DMS153 treated with DMSO at 0.1 percent for 48 hours (cell line): ENCODE data around the gene RPL36A.

Experiments used
- DNase-seq: peaks from one replicate; lab custom pipeline; 2025; ENCODE audit not compliant: unreplicated experiment; lab: John Stamatoyannopoulos, UW

The RPL36A gene

DNA sequence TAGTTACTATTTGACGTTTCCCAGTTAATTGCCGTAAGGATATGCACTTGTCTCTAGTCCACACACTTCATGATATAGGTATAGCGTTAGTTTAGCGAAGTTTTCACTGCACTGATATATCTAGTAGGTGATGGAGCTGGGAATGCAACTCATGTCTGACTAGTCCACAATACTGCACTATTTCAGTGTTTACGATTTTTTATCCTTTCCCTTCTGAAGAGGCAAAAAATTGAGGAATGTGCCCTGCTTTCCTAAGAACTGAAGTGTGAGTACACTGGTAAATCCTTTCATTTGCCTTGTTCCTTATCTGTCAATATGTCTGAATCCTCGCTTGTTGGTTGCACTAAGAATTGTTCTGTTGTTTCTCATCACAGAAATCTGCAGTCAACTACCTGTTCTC is 1.0 kb downstream of the RPL36A start:
- no peak for DNase-seq

DNA sequence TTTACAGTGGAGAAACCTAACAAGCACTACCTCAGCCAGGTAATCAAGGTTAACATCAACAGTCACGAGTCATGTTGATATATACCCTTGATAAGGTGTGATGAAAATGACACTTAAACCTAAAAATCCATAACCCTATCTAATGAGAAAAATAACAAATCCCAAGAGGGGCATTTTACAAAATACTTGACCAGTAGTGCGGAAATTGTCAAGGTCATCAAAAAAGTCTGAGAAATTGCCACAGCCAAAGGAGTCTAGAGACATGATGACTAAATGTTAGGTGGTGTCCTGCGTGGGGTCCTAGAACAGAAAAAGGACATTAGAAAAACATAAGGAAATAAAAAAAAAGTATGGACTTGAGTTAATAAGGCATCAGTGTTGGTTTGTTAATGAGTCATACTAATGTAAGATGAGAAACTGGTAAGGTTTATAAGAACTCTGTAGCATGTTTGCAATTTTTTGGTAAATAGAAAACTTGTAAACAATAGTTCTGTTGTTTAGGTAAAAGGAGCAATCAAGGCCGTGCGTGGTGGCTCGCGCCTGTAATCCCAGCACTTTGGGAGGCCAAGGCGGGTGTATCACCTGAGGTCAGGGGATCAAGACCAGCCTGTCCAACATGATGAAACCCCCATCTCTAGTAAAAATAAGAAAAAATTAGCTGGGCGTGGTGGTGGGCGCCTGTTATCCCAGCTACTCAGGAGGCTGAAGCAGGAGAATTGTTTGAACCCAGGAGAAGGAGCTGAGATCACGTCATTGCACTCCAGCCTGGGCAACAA is 2.9 kb downstream of the RPL36A start:
- DNase-seq = no peak

DNA sequence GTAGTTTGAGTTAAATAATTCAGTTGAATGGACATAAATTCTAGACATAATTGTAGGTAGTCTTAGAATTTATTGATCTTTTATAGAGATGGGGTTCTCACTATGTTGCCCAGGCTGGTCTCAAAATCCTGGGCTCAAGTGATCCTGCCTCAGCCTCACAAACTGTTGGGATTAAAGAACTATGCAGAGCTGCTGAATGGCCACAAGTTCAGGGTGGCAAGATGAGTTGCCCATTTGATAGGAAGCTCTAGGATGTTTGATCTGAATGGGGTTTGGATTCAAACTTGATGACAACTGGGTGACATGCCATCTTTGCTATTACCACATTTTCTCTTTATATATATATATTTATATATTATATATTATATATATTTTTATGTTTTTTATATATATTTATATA is 3.6 kb downstream of the RPL36A start:
- DNase-seq = no peak

DNA sequence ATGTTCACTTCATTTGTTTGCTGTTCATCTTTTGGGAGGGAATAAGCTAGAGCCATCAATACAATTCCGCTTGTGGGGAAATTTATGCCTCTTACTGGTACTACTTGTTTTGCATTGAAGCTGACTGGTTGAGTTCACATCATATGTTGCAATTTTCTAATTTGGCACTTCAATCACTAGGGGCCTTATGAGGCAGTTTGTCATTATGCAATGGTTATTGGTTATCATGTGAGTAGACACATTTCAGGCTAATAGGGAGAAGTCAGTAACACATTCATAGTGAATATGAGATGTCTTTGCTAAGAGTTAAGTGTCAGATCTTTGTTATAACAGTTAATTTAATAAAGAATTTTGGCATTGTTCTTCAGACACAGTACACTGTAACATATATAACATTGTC is 5.0 kb downstream of the RPL36A start:
- no peak for DNase-seq

DNA sequence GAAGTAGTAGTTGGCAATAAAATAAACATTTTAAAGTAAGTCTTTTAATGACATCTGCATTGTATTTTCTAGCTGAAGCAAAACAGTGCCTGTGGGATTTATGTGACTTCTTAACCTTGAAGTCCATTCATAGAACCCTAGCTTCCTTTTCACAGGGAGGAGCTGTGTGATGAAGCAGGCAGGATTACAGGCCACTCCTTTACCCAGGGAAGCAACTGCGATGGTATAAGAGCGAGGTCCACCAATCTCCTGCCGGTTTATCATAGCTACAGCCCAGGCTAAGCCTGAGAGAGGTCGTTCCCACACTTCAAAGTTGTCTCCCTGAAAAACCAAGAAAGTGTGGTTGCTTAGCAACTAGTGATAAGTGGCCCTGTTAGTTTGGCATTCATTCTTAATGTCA is 7.0 kb downstream of the RPL36A start:
- no peak for DNase-seq

DNA sequence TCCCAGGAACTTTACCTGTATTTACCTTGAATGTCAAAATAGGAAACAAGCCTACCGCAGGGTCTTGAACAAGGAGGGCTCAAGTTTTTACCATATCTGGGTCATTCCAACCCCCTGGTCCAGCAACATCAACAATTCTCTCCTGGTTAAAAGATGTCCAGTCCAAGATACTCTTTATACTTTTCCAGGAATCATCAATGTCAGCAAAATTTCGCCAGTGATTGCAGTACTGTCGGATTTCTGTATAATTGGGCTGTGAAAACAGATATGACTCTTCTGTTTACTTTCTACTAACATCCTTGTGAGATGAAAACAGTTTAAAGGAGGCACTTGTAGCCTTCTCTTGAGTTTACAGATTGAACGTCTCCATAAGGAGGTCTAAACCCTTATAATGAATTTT is 7.9 kb downstream of the RPL36A start:
- DNase-seq = no peak

DNA sequence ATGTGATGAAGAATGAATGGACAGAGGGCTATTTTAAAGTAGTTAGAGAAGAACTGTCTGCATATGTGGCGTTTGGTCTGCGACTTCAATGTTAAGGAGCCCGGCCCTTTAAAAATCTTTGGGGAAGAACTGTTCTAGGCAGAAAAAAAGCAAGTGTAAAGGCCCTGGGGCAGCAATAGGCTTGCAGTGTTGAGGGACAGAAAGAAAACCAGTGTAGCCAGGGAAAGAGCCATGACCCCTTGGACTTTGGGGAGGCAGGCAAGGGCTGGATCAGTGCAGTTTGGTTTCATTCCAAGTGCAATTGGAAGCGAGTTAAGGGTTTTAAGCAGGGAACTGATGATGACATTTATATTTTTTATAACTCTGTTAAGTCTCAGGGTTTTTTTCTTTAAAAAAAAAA is 9.0 kb downstream of the RPL36A start:
- DNase-seq = no peak

DNA sequence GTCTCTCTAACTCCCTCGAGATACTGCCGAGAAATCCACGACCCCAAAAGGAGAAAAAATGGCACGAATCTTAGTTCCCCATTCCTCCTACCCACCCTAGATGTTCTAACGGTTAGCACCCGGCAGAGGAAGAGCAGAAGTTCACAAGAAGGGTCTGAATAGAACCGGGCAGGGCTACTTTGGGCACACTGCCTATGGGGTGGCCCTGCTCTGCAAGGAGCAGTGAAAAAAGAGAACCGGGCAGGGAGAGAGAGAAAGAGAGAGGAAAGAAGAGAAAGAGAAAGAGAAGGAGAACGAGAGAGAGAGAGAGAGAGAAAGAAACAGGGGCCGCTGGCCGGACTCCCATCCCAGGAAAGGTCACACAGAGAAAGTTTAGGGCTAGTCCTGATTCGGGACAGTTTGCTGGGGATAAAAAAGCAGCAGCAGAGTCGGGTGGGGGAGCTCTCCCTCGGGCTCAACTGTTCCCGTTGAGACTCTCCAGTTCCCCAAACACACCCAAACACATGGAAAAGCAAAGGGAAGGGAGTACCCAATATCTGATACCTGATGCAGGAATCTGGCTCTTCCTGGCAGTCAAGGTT is 16.4 kb downstream of the RPL36A start:
- no peak for DNase-seq

DNA sequence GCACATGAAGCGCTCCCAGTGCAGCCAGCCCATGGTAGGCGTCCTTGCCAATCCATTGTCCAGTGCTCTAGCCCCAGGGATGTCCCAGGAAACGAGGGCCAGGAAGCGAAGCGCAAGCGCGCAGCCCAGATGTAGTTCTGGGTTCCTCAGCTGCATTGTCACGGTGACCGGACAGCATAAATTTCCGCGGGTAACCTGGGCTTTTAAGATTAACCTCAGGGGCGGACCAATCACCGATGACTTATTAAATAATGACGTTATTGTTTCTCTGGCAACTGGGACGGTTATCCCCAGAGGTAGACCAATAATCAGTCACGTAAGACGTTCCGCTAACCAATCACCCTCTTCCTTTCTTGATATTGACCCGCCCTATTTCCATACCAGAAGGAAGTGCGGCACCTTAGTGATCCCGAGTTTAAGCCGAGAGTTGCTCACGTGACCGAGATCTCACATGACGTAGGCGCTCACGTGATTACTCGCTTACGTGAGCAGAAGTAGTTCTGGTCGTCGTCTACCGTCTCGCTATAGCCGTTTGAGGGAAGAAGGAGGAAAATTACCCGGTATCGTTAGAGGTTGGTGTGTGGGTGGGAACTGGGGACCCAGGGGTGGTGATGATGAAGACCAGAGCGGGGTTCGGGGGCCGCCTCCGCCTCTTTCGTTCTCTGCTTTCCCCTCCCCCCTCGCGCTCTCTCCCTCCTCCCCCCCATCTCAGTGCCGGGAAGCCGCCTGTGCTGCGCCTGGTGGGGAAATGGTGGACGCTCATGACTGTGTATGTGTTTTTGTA is 17.1 kb downstream of the RPL36A start, which contains the start of the genes GLA and HNRNPH2:
Gene GLA, minus strand, starts transcription at position 178 of the 784 bp plus-strand sequence. Its CDS starts 22 bp downstream, at position 156.
Gene HNRNPH2, plus strand, starts transcription at position 475 of the 784 bp plus-strand sequence. CDS start 3,767 bp downstream, outside the sequence.
- DNase-seq = peak; percentile 87

DNA sequence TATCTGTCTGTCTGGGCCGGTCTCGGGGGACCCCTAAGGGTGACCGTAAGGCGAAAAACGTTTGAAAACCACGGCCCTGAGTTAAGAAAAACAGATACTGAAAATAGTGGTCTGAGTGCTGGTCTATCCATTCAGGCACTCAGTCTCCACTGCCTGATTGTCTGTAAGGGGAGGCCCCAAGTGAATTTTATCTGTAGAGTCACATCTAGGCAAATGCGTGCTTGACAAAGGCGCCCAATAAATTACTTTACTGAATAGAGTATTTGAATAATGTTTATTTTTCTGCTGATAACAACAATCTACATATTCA is 17.7 kb downstream of the RPL36A start:
- DNase-seq = no peak

DNA sequence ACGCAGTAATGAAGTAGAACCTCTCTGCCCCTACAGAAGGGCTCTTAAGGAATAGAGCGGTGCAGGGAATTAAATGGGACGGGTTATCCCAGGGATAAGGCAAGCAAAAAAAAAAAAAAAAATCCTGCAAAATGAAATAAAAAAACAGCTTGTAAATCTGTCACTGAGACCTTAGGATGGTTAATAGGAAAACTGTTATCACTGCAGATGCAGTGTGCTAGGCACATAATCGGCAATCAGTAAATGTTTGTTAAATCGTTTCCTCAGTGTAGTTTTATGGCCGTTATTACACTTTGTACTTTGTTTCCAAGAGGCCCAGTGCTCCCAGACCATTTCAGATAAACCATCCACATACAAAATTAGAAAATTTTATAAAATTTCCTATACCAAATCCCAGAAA is 18.2 kb downstream of the RPL36A start:
- DNase-seq = no peak

DNA sequence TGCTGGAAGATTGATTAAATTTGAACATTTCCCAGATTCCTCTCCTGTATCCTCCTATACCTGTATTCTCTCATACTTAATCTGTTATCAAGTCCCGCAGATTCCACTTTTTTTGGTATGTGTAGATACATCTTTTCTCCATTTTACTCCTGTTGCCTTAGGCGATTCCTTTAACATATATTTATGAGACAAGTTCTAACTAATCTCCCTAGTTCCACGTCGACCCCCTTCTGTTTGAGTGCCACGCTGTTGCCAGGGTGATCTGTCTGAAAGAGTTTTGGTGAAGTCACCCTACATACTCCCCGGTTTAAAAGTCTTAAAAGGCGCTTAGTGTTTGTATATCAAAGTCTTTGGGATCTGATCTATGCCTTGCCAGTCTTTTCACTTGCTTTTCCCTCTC is 19.6 kb downstream of the RPL36A start:
- no peak for DNase-seq

DNA sequence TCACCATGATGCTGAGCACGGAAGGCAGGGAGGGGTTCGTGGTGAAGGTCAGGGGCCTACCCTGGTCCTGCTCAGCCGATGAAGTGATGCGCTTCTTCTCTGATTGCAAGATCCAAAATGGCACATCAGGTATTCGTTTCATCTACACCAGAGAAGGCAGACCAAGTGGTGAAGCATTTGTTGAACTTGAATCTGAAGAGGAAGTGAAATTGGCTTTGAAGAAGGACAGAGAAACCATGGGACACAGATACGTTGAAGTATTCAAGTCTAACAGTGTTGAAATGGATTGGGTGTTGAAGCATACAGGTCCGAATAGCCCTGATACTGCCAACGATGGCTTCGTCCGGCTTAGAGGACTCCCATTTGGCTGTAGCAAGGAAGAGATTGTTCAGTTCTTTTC is 21.2 kb downstream of the RPL36A start:
- DNase-seq = no peak

DNA sequence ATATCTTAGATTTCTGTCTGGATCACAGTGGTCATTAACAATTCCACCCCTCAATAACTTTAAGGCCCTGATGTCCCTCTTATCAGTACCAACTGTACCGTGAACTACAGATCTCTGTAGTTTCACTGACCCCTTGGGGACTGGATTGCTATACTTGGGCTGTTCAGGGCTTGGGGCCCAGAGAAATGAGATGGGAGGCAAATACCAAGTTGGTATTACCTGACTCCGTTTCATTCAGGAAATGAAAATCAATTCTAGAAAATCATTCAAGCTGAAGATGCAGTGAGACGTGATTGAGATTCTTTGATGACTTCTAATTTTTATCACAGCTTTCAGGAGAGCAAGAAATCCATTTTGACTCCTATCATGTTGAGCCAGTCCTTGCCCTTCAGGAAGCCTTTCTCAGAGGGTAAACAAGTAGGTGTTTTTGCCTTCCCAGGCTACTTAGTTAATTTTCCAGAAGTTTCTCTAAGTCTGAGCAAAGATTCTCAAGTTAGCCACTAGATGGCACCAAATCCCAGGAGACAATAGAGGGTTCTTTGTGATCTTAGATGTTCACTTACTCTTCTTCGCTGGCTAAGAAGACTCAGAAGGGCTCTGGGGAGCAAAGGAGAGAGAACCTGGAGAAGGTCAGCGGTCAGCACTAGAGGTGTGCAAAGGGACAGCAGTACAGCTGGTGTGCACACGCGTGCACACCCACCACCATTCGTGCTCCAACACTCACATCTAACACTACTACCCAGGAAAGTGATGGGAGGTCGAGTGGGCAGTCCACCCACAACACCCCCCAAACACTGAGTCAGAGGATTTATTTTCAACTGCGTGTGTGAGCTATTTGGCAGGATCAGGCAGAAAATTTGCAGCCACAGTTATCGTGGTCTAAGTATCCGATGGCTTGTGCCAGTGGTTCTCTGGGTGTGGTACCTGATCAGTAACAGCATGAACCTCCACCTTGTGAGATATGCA is 24.7 kb downstream of the RPL36A start:
- no peak for DNase-seq

DNA sequence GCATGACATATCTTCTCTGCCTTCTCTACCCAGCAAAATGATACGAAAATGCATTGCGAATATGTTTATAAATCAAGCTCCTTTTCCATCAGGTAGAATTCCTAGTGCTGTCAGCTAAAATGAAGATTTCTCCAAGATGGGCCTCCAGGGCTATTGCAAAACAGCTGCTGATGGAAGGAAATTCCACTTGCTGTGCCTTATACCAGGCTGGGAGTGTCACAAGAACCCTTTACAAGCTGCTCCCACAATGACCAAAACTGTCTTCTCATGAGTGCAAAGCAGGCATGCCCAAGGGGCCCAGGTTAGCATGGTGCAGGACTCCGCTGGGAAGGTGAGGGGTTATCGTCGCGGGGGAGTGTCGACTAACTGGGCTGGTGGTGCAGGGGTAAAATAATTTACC is 25.9 kb downstream of the RPL36A start:
- no peak for DNase-seq

DNA sequence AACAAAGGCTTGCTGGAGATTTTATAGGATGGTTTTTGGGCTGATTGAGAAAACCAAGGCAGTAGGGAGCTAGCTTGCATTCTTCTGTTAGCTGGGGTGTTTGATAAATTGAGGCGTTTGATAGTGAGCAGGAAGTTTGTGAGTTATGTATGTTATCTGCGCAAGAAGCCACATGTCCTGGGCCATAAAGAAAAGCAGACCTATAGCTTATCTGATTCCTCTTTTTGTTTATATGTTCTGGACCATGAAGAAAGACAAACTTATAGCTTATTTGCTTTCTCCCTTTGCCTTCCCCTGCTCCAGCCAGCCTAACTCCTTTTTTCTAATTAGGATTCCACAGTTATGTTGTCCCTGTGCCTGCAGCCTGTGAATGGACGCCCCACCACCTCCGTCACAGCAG is 26.4 kb downstream of the RPL36A start:
- DNase-seq = no peak

DNA sequence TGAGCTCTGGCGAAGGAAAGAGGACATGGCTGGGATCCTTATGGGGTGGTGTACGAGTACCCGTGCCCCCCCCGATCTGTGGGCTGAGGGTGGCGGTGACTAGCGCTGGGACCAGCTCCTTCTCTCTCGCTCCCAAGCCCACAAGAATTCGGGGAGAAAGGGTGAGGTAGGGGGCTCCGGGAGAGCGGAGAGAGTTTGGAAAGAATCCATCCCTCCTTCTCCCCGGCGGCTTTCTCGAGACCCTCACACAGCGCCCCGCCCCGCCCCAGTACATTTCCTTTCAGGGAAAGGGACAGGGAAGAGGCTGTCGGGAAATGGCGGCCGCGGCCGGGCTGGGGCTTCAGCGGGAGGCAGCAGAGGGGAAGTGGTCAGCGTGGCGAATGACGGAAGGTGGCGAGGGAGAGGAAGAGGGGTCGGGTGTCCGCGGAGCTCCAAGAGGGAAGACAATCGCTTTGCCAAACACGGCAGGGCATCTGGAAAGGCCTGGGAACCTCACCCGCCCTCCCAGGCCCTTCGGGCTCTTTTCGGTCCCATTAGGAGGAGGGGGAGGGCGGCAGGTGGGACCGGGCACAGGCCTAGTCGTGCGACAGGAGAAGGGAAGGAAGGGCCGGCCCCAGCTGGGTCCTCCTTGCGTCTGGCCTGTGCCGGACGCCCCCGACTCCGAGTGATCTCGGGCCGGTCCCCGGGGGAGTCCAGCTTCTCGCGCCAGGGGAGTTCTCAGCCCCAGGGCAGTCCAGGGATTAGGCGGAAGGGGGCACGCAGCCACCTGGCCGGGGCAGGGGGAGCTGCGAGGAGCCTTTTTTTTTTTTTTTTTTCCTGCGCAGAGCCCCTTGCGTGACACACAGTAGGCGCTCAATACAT is 27.4 kb downstream of the RPL36A start:
- DNase-seq = peak; percentile 4

DNA sequence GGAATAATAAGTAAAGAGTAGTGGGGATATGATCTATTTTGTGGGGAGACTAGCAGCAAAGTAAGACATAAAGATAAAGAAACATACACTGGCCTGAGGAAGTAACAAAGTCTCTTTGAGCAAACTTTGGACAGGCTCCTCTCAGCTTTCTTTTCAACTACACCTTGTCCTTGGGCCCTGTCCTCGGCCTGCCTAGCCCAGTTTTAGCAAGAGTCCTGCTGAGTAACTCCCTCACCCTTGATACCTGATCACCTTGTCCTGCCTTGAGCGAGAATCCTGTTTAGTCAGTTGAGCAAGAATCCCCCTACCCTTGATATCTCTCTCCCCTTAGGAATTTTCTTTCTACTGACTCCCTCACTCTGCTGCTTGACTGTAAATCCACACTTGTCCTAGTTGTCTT is 28.7 kb downstream of the RPL36A start:
- DNase-seq = no peak

DNA sequence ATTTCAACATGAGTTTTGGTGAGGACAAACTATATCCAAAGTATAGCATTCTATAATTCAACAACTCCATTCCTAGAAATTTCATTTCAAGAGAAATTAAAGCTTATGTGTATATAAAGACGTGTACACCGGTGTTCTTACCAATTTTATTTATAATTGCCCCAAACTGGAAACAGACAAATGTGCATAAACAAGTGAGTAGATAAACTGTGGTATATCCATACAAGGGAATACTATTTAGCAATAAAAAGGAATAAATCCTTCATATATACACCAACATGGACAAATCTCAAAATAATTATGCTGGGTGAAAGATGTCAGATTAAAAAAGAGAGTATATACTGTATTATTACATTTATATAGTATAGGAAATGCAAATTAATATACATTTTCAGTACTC is 37.1 kb downstream of the RPL36A start:
- no peak for DNase-seq

DNA sequence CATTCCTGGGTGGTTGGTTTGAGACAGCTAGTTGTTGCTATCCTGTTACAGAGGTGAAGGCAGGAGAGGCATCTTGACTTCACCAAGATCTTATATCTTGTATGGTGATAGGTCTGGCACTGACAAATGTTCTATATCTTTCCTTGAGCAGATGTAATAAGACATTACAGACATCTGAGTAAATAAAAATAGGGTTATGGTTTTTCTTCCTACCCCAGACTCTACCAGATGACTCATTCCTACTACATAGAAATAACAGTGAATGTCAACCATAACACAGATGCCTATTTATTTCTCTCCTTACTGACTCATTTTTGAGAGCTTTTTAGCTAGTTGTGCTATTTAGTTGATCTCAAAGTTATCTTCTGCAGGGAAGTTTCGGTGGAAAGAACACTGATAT is 39.1 kb downstream of the RPL36A start:
- DNase-seq = no peak
